Activated CD4-positive, alpha-beta T cell treated with anti-CD3 and anti-CD28 coated beads, Interleukin-2, amount 50 U/mL, for 16 hours (primary cell): ENCODE measurements around the gene PHAF1.
A peak's percentile ranks its signal among the peaks of the same experiment; 100 is the strongest.

Source experiments
- DNase-seq: peaks from one replicate; pipeline ENCODE4 v3.0.0-alpha.2; 2020

The PHAF1 gene

GRCh38 chr16:67183627-67184452, 74.1 kb downstream of the PHAF1 start, which contains the start of gene MATCAP1:
Gene MATCAP1, minus strand, starts transcription at chr16:67183963. Its CDS starts 3,353 bp downstream, at chr16:67180610.
- peak; percentile 98 for DNase-seq

- no peak for DNase-seq
These were observed 74.8 kb downstream of the PHAF1 start for GRCh38 chr16:67184453-67184994.

- peak; percentile 84 for DNase-seq
These were observed 75.4 kb downstream of the PHAF1 start for GRCh38 chr16:67184995-67185650.

- no peak for DNase-seq
These were observed 76.0 kb downstream of the PHAF1 start for GRCh38 chr16:67185651-67186134.

GRCh38 chr16:67186550-67186950, 76.8 kb downstream of the PHAF1 start:
- DNase-seq, result no peak

GRCh38 chr16:67187175-67187890, 77.6 kb downstream of the PHAF1 start:
- DNase-seq, result no peak

- no peak for DNase-seq
These were observed 78.6 kb downstream of the PHAF1 start for GRCh38 chr16:67188323-67188722.

GRCh38 chr16:67188798-67189197, 79.1 kb downstream of the PHAF1 start:
- DNase-seq, result no peak

- no peak for DNase-seq
These were observed 80.3 kb downstream of the PHAF1 start, which contains the start of gene EXOC3L1 for GRCh38 chr16:67190041-67190440. Gene EXOC3L1, minus strand, starts transcription at chr16:67190136. Its CDS starts 460 bp downstream, at chr16:67189676.

GRCh38 chr16:67190448-67191399, 81.0 kb downstream of the PHAF1 start:
- DNase-seq, result no peak

- no peak for DNase-seq
These were observed 81.8 kb downstream of the PHAF1 start for GRCh38 chr16:67191411-67191994.

GRCh38 chr16:67191995-67192681, 82.4 kb downstream of the PHAF1 start, which contains the start of gene E2F4:
Gene E2F4, plus strand, starts transcription at chr16:67192155. Its CDS starts 73 bp downstream, at chr16:67192228.
- DNase-seq, result peak; percentile 92

GRCh38 chr16:67192781-67193361, 83.1 kb downstream of the PHAF1 start:
- no peak for DNase-seq

GRCh38 chr16:67193536-67193935, 83.8 kb downstream of the PHAF1 start:
- DNase-seq, result no peak

GRCh38 chr16:67194260-67194659, 84.5 kb downstream of the PHAF1 start:
- DNase-seq, result no peak

GRCh38 chr16:67195676-67196075, 85.9 kb downstream of the PHAF1 start:
- no peak for DNase-seq

- DNase-seq, result no peak
These were observed 87.1 kb downstream of the PHAF1 start for GRCh38 chr16:67196881-67197280.

GRCh38 chr16:67197704-67198103, 88.0 kb downstream of the PHAF1 start:
- no peak for DNase-seq
